ENCODE results near the gene CSGALNACT2.

The CSGALNACT2 gene

DNA sequence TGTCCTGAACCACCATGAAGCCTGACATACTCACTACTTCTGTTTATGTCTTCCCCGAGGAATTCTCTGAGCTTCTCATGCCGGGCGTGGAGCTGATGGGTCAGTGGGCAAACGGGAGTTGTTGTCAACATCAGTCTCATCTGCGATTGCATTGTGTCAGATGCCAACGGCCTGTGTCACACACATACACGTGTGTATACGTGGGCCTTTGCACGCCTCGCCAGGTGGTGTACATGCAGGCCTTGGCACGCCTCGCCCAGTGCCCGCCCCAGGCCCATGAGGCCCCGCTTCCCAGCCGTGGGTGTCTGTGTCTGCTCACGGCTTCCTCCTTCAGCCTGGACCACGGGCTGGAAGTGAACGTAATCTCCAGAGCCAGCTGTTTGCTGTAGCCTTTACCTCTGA is 7.5 kb upstream of the CSGALNACT2 start:
- no peak for ATAC-seq (ENCODE audit: insufficient read depth, low read depth)
- no peak for TF ChIP-seq EZH2 (IDR thresholded peaks at IDR 0.05; ENCODE audit: borderline replicate concordance, low read depth, low read length, severe bottlenecking)
- H2AFZ ChIP-seq (ENCODE audit: low read depth, low read length) = no peak overlapping the region
- no peak for DNase-seq
- no peaks in the 10 kb centered on the region; the same call in 1 of the 2 replicates for H4K20me1 ChIP-seq (ENCODE audit: insufficient read depth, low read length)
- H3K4me1 ChIP-seq (ENCODE audit: insufficient read depth, low read length) = peaks cover 5% of the 10 kb centered on the region
- H3K27ac ChIP-seq (ENCODE audit: low read length) = no peak overlapping the region
- H3K36me3 ChIP-seq (ENCODE audit: insufficient read depth, low read length) = no peaks in the 10 kb centered on the region
- H3K9me3 ChIP-seq (ENCODE audit: insufficient read depth, low read length, severe bottlenecking) = no peaks in the 10 kb centered on the region
- H3K9ac ChIP-seq (ENCODE audit: low read depth, low read length) = no peak overlapping the region
- H3K4me2 ChIP-seq (ENCODE audit: insufficient read depth, low read length) = no peak overlapping the region
- no peaks in the 10 kb centered on the region for H3K79me2 ChIP-seq (ENCODE audit: insufficient read depth, low read length)
- no peak overlapping the region for H3K4me3 ChIP-seq (ENCODE audit: low read depth in 1 of 2, low read length in 2 of 2)
- no peaks in the 10 kb centered on the region for H3K27me3 ChIP-seq (ENCODE audit: insufficient read depth, low read length, poor library complexity)

- TF ChIP-seq CTCF (IDR thresholded peaks at IDR 0.05; ENCODE audit: borderline replicate concordance, extremely low read depth, low read length, poor library complexity, severe bottlenecking) = no peak
- TF ChIP-seq EZH2 (IDR thresholded peaks at IDR 0.05; ENCODE audit: borderline replicate concordance, low read depth, low read length, severe bottlenecking) = no peak
- Histone ChIP-seq H3K4me2 (ENCODE audit: insufficient read depth, low read length) (no peak overlapping the region), H3K27ac (ENCODE audit: low read length) (no peak overlapping the region), H3K79me2 (ENCODE audit: insufficient read depth, low read length) (no peaks in the 10 kb centered on the region), H3K9me3 (ENCODE audit: insufficient read depth, low read length, severe bottlenecking) (no peaks in the 10 kb centered on the region), H3K4me1 (ENCODE audit: insufficient read depth, low read length) (peaks cover 5% of the 10 kb centered on the region), H3K9ac (ENCODE audit: low read depth, low read length) (no peak overlapping the region), H3K4me3 (ENCODE audit: low read depth in 1 of 2, low read length in 2 of 2) (no peak overlapping the region), H3K36me3 (ENCODE audit: insufficient read depth, low read length) (no peaks in the 10 kb centered on the region), H4K20me1 (ENCODE audit: insufficient read depth, low read length) (no peaks in the 10 kb centered on the region; the same call in 1 of the 2 replicates), H2AFZ (ENCODE audit: low read depth, low read length) (no peak overlapping the region), H3K27me3 (ENCODE audit: insufficient read depth, low read length, poor library complexity) (no peaks in the 10 kb centered on the region)
- ATAC-seq (ENCODE audit: insufficient read depth, low read depth) = no peak
- no peak for DNase-seq
Measured at GRCh38 chr10:43131256-43131655, 7.0 kb upstream of the CSGALNACT2 start.

DNA sequence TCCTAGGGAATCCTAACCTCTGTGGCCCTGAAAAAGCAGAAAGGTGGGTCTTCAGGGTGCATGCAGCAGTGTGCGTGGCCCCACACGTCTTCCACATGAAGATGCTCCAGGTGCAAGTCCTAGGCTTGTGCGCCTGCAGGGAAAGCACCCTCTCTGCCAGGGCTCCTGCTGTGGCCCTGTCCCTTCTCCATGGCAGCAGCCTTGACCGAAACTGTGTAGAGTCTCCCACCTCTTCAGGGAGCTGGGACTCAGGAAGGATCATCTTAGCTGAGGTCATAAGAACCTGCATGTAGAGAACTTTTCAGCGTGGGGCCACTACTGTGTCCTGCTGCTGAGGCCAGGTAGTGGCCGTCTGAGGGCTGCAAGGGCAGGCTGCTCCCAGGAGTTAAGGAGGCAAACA is 6.3 kb upstream of the CSGALNACT2 start:
- no peak for ATAC-seq (ENCODE audit: insufficient read depth, low read depth)
- peaks cover 1% of the 10 kb centered on the region; the same call in 1 of the 2 replicates for H3K79me2 ChIP-seq (ENCODE audit: insufficient read depth, low read length)
- H3K4me3 ChIP-seq (ENCODE audit: low read depth in 1 of 2, low read length in 2 of 2) = no peak overlapping the region
- no peak for DNase-seq
- no peak overlapping the region for H3K9ac ChIP-seq (ENCODE audit: low read depth, low read length)
- H3K27me3 ChIP-seq (ENCODE audit: insufficient read depth, low read length, poor library complexity) = no peaks in the 10 kb centered on the region
- H3K4me1 ChIP-seq (ENCODE audit: insufficient read depth, low read length) = peaks cover 12% of the 10 kb centered on the region
- no peaks in the 10 kb centered on the region for H3K36me3 ChIP-seq (ENCODE audit: insufficient read depth, low read length)
- H3K9me3 ChIP-seq (ENCODE audit: insufficient read depth, low read length, severe bottlenecking) = no peaks in the 10 kb centered on the region
- no peak overlapping the region for H3K27ac ChIP-seq (ENCODE audit: low read length)
- TF ChIP-seq CTCF (IDR thresholded peaks at IDR 0.05; ENCODE audit: borderline replicate concordance, extremely low read depth, low read length, poor library complexity, severe bottlenecking) = no peak
- no peak for TF ChIP-seq EZH2 (IDR thresholded peaks at IDR 0.05; ENCODE audit: borderline replicate concordance, low read depth, low read length, severe bottlenecking)
- H3K4me2 ChIP-seq (ENCODE audit: insufficient read depth, low read length) = no peak overlapping the region
- H2AFZ ChIP-seq (ENCODE audit: low read depth, low read length) = no peak overlapping the region
- no peaks in the 10 kb centered on the region; the same call in 1 of the 2 replicates for H4K20me1 ChIP-seq (ENCODE audit: insufficient read depth, low read length)

GRCh38 chr10:43132867-43133787 is 5.1 kb upstream of the CSGALNACT2 start:
- Histone ChIP-seq H3K27ac (ENCODE audit: low read length) (no peak overlapping the region), H3K4me1 (ENCODE audit: insufficient read depth, low read length) (peaks cover 19% of the 10 kb centered on the region), H2AFZ (ENCODE audit: low read depth, low read length) (no peak overlapping the region), H3K9me3 (ENCODE audit: insufficient read depth, low read length, severe bottlenecking) (no peaks in the 10 kb centered on the region), H3K4me3 (ENCODE audit: low read depth in 1 of 2, low read length in 2 of 2) (no peak overlapping the region), H3K9ac (ENCODE audit: low read depth, low read length) (no peak overlapping the region), H3K4me2 (ENCODE audit: insufficient read depth, low read length) (no peak overlapping the region), H3K27me3 (ENCODE audit: insufficient read depth, low read length, poor library complexity) (no peaks in the 10 kb centered on the region), H3K79me2 (ENCODE audit: insufficient read depth, low read length) (peaks cover 14% of the 10 kb centered on the region), H3K36me3 (ENCODE audit: insufficient read depth, low read length) (no peaks in the 10 kb centered on the region; the same call in 1 of the 2 replicates), H4K20me1 (ENCODE audit: insufficient read depth, low read length) (no peaks in the 10 kb centered on the region; the same call in 1 of the 2 replicates)
- DNase-seq (no peak), ATAC-seq (ENCODE audit: insufficient read depth, low read depth) (no peak)
- TF ChIP-seq EZH2 (IDR thresholded peaks at IDR 0.05; ENCODE audit: borderline replicate concordance, low read depth, low read length, severe bottlenecking) = no peak
- no peak for TF ChIP-seq CTCF (IDR thresholded peaks at IDR 0.05; ENCODE audit: borderline replicate concordance, extremely low read depth, low read length, poor library complexity, severe bottlenecking)

All from DND-41 (cell line).